Hematopoietic multipotent progenitor cell treated with erythropoietin and hydrocortisone succinate and interleukin-3 and kit ligand, for 15 days (in vitro differentiated cells): ENCODE measurements around the gene DUSP15.
"Not testable (repeated sequence)": the region's sequence is repeated elsewhere in the genome, so short reads cannot be mapped to it uniquely, and the experiment has no call there.

Experiments
- DNase-seq: peaks from one replicate; pipeline ENCODE4 v3.0.0-alpha.2; 2015; ENCODE audit warnings: low spot score

Gene DUSP15

DNA sequence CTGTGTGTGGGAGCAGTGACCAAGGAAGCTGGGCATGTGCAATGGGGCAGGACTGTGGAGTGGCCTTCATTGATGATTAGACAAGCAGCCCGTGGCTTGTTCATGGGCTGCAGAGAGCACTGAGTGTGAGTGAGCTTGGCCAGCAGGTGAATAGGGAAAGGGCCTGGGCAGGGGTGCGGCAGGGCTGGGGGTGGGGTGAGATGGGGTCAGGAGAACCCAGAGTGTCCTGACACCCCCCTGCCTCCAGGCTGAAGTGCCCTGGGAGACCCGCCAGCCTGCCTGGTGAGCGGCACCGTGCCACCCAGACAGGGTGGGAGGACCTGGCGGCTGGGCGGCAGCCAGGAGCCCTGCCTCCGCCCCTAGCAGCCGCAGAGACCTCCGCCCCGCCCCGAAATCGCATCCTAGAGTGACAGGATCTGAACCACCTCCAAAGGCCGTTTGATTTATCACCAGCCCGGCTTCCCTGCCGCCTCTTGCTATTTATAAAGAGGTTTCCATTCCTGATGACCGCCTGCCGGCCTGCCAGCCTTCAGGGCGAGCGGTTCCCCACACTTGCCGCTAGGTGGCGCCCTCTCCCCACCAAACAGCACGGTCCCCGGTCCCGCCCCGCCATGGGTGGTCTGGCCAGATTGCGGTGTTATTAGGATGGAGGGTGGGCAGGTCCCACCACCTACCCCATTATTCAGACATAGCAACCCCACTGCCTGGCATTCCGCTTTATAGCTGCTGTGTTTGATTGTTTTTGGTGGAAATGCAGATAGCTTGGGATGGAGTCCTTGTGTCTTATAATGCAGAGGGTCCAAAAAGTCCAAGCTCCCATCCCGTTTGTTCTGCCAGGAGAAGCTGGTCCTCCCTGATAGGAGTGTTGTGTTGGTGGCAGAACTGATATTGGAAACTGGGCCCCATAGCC is 47.7 kb downstream of the DUSP15 start:
- DNase-seq, result peak; percentile 76

DNA sequence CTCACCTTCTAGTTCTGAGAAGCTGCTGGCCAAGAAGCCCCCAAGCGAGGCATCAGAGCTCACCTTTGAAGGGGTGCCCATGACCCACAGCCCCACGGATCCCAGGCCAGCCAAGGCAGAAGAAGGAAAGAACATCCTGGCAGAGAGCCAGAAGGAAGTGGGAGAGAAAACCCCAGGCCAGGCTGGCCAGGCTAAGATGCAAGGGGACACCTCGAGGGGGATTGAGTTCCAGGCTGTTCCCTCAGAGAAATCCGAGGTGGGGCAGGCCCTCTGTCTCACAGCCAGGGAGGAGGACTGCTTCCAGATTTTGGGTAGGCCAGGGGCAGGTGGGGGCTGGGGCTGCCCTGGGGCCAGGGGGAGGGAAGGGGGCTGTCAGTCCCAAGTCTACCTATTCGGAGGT is 48.9 kb downstream of the DUSP15 start:
- DNase-seq, result no peak

DNA sequence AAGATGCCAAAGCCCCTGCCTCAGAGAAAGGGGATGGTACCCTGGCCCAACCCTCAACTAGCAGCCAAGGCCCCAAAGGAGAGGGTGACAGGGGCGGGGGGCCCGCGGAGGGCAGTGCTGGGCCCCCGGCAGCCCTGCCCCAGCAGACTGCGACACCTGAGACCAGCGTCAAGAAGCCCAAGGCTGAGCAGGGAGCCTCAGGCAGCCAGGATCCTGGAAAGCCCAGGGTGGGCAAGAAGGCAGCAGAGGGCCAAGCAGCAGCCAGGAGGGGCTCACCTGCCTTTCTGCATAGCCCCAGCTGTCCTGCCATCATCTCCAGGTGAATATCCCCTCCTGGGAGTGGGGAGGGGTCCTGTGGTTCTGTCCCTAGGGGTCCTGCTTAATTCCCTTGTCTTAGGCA is 50.1 kb downstream of the DUSP15 start:
- no peak for DNase-seq

DNA sequence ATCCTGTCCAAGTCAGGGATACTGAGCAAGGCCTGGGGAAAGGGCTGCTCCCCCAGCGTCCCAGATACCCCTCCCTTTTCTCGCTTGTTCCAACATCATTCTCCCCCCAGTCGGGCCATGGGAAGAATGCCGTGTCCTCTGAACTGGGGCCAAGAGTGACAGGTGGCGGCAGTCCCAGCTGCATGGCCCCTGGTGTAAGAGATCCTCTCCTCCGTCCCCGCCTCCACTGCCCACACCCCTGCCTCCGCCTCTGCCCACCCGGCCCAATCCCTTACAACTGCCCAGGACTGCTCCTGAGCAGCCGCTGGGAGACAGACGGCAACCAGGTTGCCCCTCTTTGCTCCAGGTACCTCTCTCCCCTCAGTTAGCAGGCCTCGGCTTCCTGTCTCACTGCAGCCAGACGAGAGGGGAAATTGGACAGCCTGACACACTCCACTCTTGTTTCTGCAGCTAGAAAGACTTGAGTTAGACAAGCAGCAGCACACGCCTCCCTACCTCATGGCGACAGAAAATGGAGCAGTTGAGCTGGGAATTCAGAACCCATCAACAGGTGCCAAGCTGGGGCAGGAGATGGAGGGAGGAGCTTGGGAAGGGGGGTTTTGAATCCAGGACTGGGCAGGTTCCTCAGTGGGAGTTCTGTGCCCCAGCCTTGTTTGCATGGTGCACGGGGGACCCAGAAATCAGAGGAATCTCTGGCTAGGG is 51.1 kb downstream of the DUSP15 start, which contains the start of gene MYLK2:
TSS of gene MYLK2 (plus strand) at position 274 of the 702 bp plus-strand sequence. CDS start at position 499, 225 bp downstream.
- DNase-seq, result no peak

DNA sequence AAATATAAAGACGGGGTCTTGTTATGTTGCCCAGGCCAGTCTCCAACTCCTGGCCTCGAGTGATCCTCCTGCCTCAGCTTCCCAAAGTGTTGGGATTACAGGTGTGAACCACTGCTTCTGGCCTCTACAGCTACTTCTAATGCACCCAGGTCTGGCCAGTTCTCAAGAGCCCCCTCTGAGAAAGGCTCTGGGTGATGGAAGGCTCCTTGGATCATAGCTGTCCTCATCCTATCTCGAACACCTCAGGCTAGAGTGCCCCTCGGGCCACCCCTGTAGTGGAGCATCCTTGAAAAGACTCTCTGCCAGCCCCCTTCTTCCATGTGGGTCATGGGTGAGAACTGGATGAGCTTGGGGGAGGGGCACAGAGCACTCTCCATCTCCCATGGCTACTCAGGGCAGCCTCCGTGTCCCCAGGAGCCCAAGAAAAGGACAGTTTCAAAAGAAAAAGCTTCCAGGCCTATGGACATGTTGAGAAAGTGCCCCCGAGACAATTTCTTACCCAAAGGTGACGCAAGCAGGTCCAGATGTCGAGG is 51.9 kb downstream of the DUSP15 start:
- DNase-seq, result no peak

DNA sequence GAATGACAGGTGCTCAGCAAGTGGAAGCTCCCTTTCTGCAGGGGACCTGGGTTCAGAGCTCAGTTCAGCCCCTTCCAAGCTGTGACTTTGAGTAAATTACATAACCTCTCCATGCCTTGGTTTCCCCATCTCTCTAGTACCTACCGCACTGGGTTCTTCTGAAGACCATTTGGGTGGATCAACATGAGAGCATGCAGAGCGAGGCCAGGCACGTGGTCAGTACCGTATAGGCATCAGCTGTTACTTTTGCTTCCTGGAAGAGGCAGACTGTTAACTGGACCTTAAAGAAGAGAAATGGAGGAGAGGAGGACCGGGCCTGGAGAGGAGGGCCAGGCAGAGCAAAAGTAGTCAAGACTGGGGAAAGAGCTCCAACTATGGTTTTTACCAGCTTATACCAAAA is 52.9 kb downstream of the DUSP15 start:
- DNase-seq, result no peak

DNA sequence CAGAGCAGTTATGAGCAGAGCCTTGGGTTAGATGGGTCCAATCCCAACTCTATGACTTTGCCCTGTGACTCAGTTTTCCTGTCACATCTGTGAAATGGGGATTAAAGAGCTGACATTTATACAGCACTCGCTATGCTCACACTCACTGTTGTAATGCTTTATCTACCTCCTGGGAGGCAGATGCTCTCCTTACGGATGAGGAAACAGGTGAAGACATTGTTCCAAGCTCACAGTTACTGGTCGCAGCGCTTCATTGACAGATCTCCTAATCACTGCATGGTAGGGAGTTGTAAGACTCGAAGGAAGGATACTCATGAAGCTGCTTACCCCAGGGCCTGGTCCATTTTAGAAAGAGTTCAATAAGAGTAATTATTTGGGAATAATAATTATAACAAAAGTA is 54.1 kb downstream of the DUSP15 start:
- DNase-seq, result no peak

DNA sequence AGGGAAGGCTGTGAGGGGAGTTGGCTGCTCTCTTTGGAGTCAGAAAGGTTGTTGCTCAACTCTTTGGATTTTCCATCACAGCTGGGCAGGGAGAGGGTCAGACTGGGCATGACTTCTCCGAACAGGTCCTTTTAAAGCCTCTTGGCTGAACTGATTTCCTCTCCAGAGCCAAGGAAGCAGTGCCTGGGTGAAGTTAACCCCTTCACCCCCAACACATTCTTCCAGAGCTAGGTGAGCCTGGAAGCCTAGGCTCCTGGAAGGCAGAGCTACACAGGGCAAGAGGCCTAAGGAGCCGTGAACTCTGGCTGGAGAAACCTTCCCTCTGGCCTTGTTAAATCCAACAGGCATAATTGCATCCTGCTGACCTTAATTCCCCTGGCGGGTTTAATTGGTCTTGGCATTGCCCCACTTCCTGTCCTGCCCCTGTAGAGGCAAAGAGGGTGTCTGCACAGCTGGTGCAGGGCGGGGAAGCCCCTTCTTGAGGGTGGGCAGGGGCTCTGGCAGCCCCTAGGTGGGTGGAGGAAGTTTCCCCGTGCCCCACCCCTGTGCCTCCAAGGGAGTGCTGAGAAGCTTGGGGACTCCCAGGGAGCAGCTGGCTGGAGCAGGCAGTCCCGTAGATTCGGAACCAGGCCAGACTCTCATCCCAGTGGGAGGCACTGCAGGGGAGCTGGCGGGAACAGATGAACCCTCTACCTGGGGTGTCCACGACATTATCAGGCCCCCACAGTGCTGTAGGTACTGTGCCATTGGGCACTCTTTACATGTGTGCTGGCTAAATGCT is 54.7 kb downstream of the DUSP15 start:
- no peak for DNase-seq

DNA sequence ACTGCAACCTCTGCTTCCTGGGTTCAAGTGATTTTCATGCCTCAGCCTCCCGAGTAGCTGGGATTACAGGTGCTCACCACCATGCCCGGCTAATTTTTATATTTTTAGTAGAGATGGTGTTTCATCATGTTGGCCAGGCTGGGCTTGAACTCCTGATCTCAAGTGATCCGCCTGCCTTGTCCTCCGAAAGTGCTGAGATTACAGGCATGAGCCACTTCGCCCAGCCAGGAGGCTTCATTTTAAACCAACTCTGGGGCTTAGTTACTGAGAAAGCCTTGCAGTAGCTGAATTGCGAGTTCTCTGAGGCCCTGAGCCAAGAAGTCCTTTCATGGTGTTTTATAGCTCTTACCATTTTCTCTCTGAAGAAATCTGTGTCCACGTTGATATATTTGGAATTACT is 56.2 kb downstream of the DUSP15 start:
- not testable (repeated sequence) for DNase-seq

DNA sequence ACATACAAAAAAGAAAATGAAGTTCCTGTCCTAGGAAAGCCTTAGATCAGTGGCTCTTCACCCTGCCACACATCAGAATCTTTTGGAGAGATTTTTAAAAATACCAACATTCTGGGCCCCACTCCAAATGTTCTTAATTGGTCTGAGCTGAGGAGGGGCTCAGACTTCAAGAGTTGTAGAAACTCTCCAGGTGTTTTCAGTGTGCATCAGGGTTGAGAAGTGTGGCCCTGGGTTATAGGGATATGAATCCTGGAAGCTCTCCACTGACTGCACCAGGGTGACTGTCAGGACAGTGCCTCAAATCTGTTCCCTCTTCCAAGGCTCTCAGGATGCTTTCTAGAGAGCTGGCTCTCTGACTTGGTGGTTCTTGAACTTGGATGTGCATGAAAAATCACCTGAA is 56.7 kb downstream of the DUSP15 start:
- DNase-seq, result no peak

DNA sequence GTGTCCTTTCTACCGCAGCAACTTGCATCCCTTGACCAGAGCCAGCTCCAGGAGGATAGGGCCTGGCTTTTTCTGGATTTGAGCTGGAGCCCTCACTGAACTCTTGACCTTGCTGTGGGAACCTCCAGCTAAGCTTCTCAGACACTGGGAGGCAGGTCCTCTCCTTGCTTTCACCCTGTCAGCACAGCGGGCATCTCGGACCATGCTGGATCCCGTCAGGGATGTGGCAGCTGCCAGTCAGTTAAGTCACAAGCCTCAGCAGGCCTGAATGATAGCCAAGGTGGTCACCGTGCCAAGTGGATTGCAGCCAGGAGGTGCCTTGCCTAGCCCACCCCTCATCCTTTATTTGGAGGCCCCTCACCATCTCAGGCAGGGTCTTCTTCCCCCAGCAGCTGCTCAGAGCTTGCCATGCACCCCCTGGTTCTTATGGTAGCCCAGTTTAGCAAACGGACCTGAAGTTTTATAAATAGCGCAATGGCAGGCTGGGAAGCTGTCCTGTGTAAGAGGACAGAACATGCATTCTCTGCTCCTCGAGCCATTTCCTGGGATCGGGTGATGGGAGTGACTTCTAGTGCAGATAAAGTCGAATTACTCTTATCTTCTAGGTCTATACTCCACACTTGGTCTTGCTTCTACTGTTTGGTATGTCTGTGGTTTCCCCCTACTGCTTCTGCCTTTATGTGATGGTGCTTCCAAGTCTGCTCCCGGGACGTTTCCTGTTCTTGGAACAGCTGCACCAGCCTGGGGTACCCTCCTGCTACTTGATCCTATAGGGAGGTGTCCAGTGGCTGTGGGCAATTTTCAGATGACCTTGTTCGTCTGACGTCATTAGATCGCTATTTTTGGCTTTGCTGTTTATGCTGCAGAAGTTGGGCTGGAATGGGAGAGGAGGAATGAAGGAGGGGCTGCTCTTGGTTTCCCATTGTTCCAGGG is 58.3 kb downstream of the DUSP15 start:
- DNase-seq, result no peak

DNA sequence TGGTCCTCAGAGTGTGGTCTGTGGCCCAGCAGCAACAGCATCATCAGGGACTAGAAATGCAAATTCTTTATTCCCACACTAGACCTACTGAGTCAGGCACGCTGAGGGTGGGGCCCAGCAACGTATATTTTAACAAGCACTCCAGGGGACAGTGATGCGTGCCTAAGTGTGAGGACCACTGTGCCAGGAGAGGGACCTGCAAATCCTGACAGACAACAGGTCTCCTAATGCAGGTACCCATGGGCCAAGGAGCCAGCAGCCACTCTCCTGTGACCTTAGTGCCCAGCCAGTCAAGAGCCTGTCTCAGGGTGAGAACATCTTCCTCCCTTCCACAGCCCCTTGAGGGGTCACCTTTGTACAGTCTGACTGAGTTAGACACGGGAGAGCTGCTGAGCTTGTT is 59.1 kb downstream of the DUSP15 start:
- no peak for DNase-seq
